ENCODE data around the gene ZNF784.

The ZNF784 gene

DNA sequence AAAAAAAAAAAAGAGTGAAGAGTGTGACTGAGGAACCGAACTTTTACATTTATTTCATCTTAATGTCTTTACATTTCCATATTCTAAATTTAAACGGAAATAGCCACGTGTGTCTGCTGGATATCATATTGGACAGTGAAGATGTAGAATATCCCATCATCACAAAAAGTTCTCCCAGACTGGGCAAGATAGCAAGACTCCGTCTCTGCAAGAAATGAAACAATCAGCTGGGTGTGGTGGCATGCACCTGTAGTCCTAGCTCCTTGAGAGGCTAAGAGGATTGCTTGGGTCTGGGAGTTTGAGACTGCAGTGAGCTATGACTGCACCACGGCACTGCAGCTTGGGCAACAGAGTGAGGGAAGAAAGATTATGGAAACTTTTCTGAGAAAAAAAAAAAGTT lies 47.6 kb downstream of the ZNF784 start:
- TF ChIP-seq GATA3 (IDR thresholded peaks at IDR 0.05; ENCODE audit: low read depth, low read length) (no peak), GATA2 (IDR thresholded peaks at IDR 0.05; ENCODE audit: low read depth, low read length) (no peak)

All from SH-SY5Y (cell line).